ENCODE results near the gene B3GLCT.
"Not testable (repeated sequence)": the region's sequence is repeated elsewhere in the genome, so short reads cannot be mapped to it uniquely, and the experiment has no call there.

Gene B3GLCT

GRCh38 chr13:31278869-31279268, 79.1 kb downstream of the B3GLCT start:
- DNase-seq (ENCODE audit: low read depth in 3 of 3): no peak

GRCh38 chr13:31282741-31283455, 83.1 kb downstream of the B3GLCT start:
- no peak for DNase-seq (ENCODE audit: low read depth in 3 of 3)

- DNase-seq (ENCODE audit: low read depth in 3 of 3): no peak
These were observed 87.2 kb downstream of the B3GLCT start for GRCh38 chr13:31286930-31287329.

GRCh38 chr13:31301119-31301518, 101.3 kb downstream of the B3GLCT start:
- DNase-seq (ENCODE audit: low read depth in 3 of 3): no peak

GRCh38 chr13:31310356-31310755, 110.6 kb downstream of the B3GLCT start:
- DNase-seq (ENCODE audit: low read depth in 3 of 3): no peak

GRCh38 chr13:31310786-31311185, 111.0 kb downstream of the B3GLCT start:
- DNase-seq (ENCODE audit: low read depth in 3 of 3): no peak

GRCh38 chr13:31311921-31312320, 112.1 kb downstream of the B3GLCT start:
- no peak for DNase-seq (ENCODE audit: low read depth in 3 of 3)

GRCh38 chr13:31314961-31315360, 115.2 kb downstream of the B3GLCT start:
- DNase-seq (ENCODE audit: low read depth in 3 of 3): no peak

GRCh38 chr13:31320946-31321345, 121.2 kb downstream of the B3GLCT start:
- DNase-seq (ENCODE audit: low read depth in 3 of 3): no peak

- DNase-seq (ENCODE audit: low read depth in 3 of 3): no peak
These were observed 121.7 kb downstream of the B3GLCT start for GRCh38 chr13:31321457-31321856.

- DNase-seq (ENCODE audit: low read depth in 3 of 3): no peak
These were observed 122.3 kb downstream of the B3GLCT start for GRCh38 chr13:31322026-31322425.

GRCh38 chr13:31322702-31323405, 123.1 kb downstream of the B3GLCT start:
- DNase-seq (ENCODE audit: low read depth in 3 of 3): no peak

GRCh38 chr13:31327182-31327860, 127.5 kb downstream of the B3GLCT start:
- no peak for DNase-seq (ENCODE audit: low read depth in 3 of 3)

- DNase-seq (ENCODE audit: low read depth in 3 of 3): no peak
These were observed 128.9 kb downstream of the B3GLCT start for GRCh38 chr13:31328549-31329235.

- no peak for DNase-seq (ENCODE audit: low read depth in 3 of 3)
These were observed 130.5 kb downstream of the B3GLCT start for GRCh38 chr13:31330236-31330635.

- no peak for DNase-seq (ENCODE audit: low read depth in 3 of 3)
These were observed 131.3 kb downstream of the B3GLCT start for GRCh38 chr13:31331068-31331467.

- no peak for DNase-seq (ENCODE audit: low read depth in 3 of 3)
These were observed 134.8 kb downstream of the B3GLCT start for GRCh38 chr13:31334547-31334946.

GRCh38 chr13:31334994-31335557, 135.3 kb downstream of the B3GLCT start:
- DNase-seq (ENCODE audit: low read depth in 3 of 3): no peak

GRCh38 chr13:31339616-31340015, 139.8 kb downstream of the B3GLCT start:
- DNase-seq (ENCODE audit: low read depth in 3 of 3): not testable (repeated sequence)

- not testable (repeated sequence) for DNase-seq (ENCODE audit: low read depth in 3 of 3)
These were observed 141.1 kb downstream of the B3GLCT start for GRCh38 chr13:31340848-31341247.

- no peak for DNase-seq (ENCODE audit: low read depth in 3 of 3)
These were observed 147.1 kb downstream of the B3GLCT start for GRCh38 chr13:31346891-31347290.

GRCh38 chr13:31349156-31349555, 149.4 kb downstream of the B3GLCT start:
- no peak for DNase-seq (ENCODE audit: low read depth in 3 of 3)

Measured in stimulated activated CD4-positive, alpha-beta T cell treated with anti-CD3 and anti-CD28 coated beads, TNF-alpha, amount 100 ng/mL, for 48 hours (primary cell).